GM18870 (cell line): ENCODE data around the gene ACYP2.
"Not testable (repeated sequence)": the region's sequence is repeated elsewhere in the genome, so short reads cannot be mapped to it uniquely, and the experiment has no call there.

Experiments used
- ATAC-seq: cut with Tn5 transposase; IDR thresholded peaks from one replicate; pipeline ENCODE4 v1.9.1; 2021; ENCODE audit warnings: moderate library complexity; ENCODE audit not compliant: unreplicated experiment

The ACYP2 gene

GRCh38 chr2:54115284-54116137 is at the start of gene ACYP2:
Gene ACYP2 (plus strand): TSS chr2:54115615.
- ATAC-seq = peak; percentile 76

- no peak for ATAC-seq
These were observed 49.5 kb upstream of the ACYP2 start for GRCh38 chr2:54065891-54066290.

GRCh38 chr2:54067851-54068375 is 47.5 kb upstream of the ACYP2 start:
- ATAC-seq = no peak

GRCh38 chr2:54072483-54072882 is 42.9 kb upstream of the ACYP2 start:
- ATAC-seq = not testable (repeated sequence)

- ATAC-seq = peak; percentile 58
These were observed 41.6 kb upstream of the ACYP2 start for GRCh38 chr2:54073796-54074195.

- no peak for ATAC-seq
These were observed 40.6 kb upstream of the ACYP2 start for GRCh38 chr2:54074606-54075341.

GRCh38 chr2:54076586-54076985 is 38.8 kb upstream of the ACYP2 start:
- no peak for ATAC-seq

GRCh38 chr2:54077088-54077900 is 38.1 kb upstream of the ACYP2 start:
- no peak for ATAC-seq

- ATAC-seq = no peak
These were observed 36.1 kb upstream of the ACYP2 start for GRCh38 chr2:54079331-54079730.

- peak; percentile 96 for ATAC-seq
These were observed 33.8 kb upstream of the ACYP2 start for GRCh38 chr2:54081574-54081973.

GRCh38 chr2:54083021-54083420 is 32.4 kb upstream of the ACYP2 start:
- ATAC-seq = no peak

- ATAC-seq = no peak
These were observed 32.0 kb upstream of the ACYP2 start for GRCh38 chr2:54083445-54083844.

- ATAC-seq = no peak
These were observed 30.8 kb upstream of the ACYP2 start for GRCh38 chr2:54084600-54084999.

GRCh38 chr2:54085069-54085468 is 30.3 kb upstream of the ACYP2 start:
- no peak for ATAC-seq

- no peak for ATAC-seq
These were observed 29.3 kb upstream of the ACYP2 start for GRCh38 chr2:54086157-54086556.

GRCh38 chr2:54088191-54088634 is 27.2 kb upstream of the ACYP2 start:
- ATAC-seq = no peak

- no peak for ATAC-seq
These were observed 26.7 kb upstream of the ACYP2 start for GRCh38 chr2:54088719-54089118.

GRCh38 chr2:54090521-54091117 is 24.8 kb upstream of the ACYP2 start:
- no peak for ATAC-seq

- ATAC-seq = peak; percentile 61
These were observed 22.5 kb upstream of the ACYP2 start for GRCh38 chr2:54092940-54093339.

- not testable (repeated sequence) for ATAC-seq
These were observed 20.0 kb upstream of the ACYP2 start for GRCh38 chr2:54095406-54095805.

- ATAC-seq = not testable (repeated sequence)
These were observed 19.3 kb upstream of the ACYP2 start for GRCh38 chr2:54096141-54096540.
